ENCODE measurements around the gene TPCN1. TPM values are rescaled to one million over a fixed set of nuclear protein-coding genes. Genes with fewer than 3 reads are reported as not detected.

The TPCN1 gene
- total and polyA plus RNA-seq, 2 experiments from 2014 or later: 14.4 to 16.2 TPM

- Histone ChIP-seq H2AFZ (no peak overlapping the region), H3K36me3 (ENCODE audit: insufficient read depth) (no peaks in the 10 kb centered on the region), H3K9me2 (ENCODE audit: insufficient read depth) (no peaks in the 10 kb centered on the region), H3K27ac (ENCODE audit: low read depth) (0 out of 2 replicates have a peak overlapping the region, but pooled peaks have one; percentile 9), H3K4me2 (no peak overlapping the region), H4K20me1 (replicated peaks; ENCODE audit: insufficient read depth) (no peaks in the 10 kb centered on the region), H3K79me2 (replicated peaks; ENCODE audit: insufficient read depth) (no peaks in the 10 kb centered on the region), H3K4me3 (no peak overlapping the region), H3F3A (replicated peaks; ENCODE audit: low read depth) (no peaks in the 10 kb centered on the region; the same call in 1 of the 2 replicates), H3K4me1 (ENCODE audit: insufficient read depth) (peaks cover 16% of the 10 kb centered on the region), H3K27me3 (ENCODE audit: insufficient read depth) (no peaks in the 10 kb centered on the region)
- TF ChIP-seq POLR2AphosphoS5 (IDR thresholded peaks at IDR 0.05; ENCODE audit: low read depth): no peak
- no peak for TF ChIP-seq ETS1 (IDR thresholded peaks at IDR 0.05)
- no peak for TF ChIP-seq STAT1 (IDR thresholded peaks at IDR 0.05; ENCODE audit: unreplicated experiment)
- TF ChIP-seq ZNF462 (CRISPR knock-in tag; IDR thresholded peaks at IDR 0.05): no peak
- TF ChIP-seq ZNF331 (CRISPR knock-in tag; IDR thresholded peaks at IDR 0.05; ENCODE audit: low read depth): no peak
- TF ChIP-seq EZH2phosphoT487 (IDR thresholded peaks at IDR 0.05; ENCODE audit: unreplicated experiment): no peak
- no peak for TF ChIP-seq CREB1 (CRISPR knock-in tag; IDR thresholded peaks at IDR 0.05; ENCODE audit: low read depth)
- TF ChIP-seq NANOG (IDR thresholded peaks at IDR 0.05; ENCODE audit: borderline replicate concordance): no peak
- no peak for DNase-seq (ENCODE audit: low spot score)
- Mint-ChIP-seq H3K4me3 (no peak overlapping the region; the same call in 2 of the 3 replicates), H3K36me3 (ENCODE audit: low read depth) (peaks cover 14% of the 10 kb centered on the region), H3K9me3 (peaks cover 4% of the 10 kb centered on the region; the same call in 1 of the 3 replicates), H3K27me3 (ENCODE audit: insufficient read depth, low read depth, poor library complexity) (peaks cover 23% of the 10 kb centered on the region), H3K4me1 (peaks cover 47% of the 10 kb centered on the region), H3K27ac (peak overlapping the region; percentile 59)
- no peak for ATAC-seq
Observed at GRCh38 chr12:113248051-113248825, 27.0 kb downstream of the TPCN1 start.
